PC-3 (cell line): ENCODE data around the gene G6PD. TPM values are rescaled to one million over a fixed set of nuclear protein-coding genes. Genes with fewer than 3 reads are reported as not detected.

ENCODE experiments used
- ATAC-seq: fragments of 200-7000 bp; cut with Tn5 transposase; 2 replicates; pipeline ENCODE4 v1.9.1; 2020; ENCODE audit warnings: mild to moderate bottlenecking, moderate library complexity
- BruUV-seq: library from RNA; stranded (reverse); fragments of 400-500 nt; replicated peaks from 2 replicates; lab custom pipeline; 2021; lab: Mats Ljungman, UMichigan
- CTCF ChIA-PET: fragments of 300-600 bp; sonication (Branson Sonifier 250); formaldehyde crosslinking; loops from one replicate; lab custom pipeline; 2022; ENCODE audit warnings: antibody characterized with exemption; lab: Charles Lee
- POLR2A ChIA-PET: fragments of 300-600 bp; sonication (Branson Sonifier 250); formaldehyde crosslinking; loops from one replicate; lab custom pipeline; 2022; ENCODE audit warnings: antibody characterized with exemption; ENCODE audit not compliant: unreplicated experiment; lab: Charles Lee
- DNase-seq: peaks from one replicate; pipeline ENCODE4 v3.0.0-alpha.2; 2015
- H2AFZ ChIP-seq: fragments of 300-600 bp; sonication (generic); 2 replicates; pipeline ENCODE4 v1.6.0; 2016; ENCODE audit warnings: antibody characterized with exemption, low read length
- H3F3A ChIP-seq: fragments of 300-600 bp; sonication (generic); one replicate; pipeline ENCODE4 v1.6.0; 2017; ENCODE audit warnings: antibody characterized with exemption, low read length, control low read depth, mild to moderate bottlenecking; ENCODE audit not compliant: unreplicated experiment
- H3K27ac ChIP-seq: fragments of 300-600 bp; sonication (generic); 2 replicates; pipeline ENCODE4 v1.5.1; 2016; ENCODE audit warnings: mild to moderate bottlenecking, low read length
- H3K27me3 ChIP-seq: fragments of 300-600 bp; sonication (generic); 2 replicates; pipeline ENCODE4 v1.6.1; 2016; ENCODE audit warnings: low read length, mixed read lengths
- H3K36me3 ChIP-seq: fragments of 300-600 bp; sonication (generic); 2 replicates; pipeline ENCODE4 v1.6.1; 2016; ENCODE audit warnings: low read depth, mixed run types, low read length, mixed read lengths
- H3K4me1 ChIP-seq: fragments of 300-600 bp; sonication (generic); 2 replicates; pipeline ENCODE4 v1.5.1; 2016; ENCODE audit warnings: low read length; ENCODE audit not compliant: insufficient read depth
- H3K4me2 ChIP-seq: fragments of 300-600 bp; sonication (generic); 2 replicates; pipeline ENCODE4 v1.6.0; 2016; ENCODE audit warnings: low read length
- H3K4me3 ChIP-seq: fragments of 300-600 bp; sonication (generic); 2 replicates; pipeline ENCODE4 v1.5.1; 2016; ENCODE audit warnings: mild to moderate bottlenecking, low read length, mixed read lengths
- H3K79me2 ChIP-seq: fragments of 300-600 bp; sonication (generic); 2 replicates; pipeline ENCODE4 v1.6.1; 2017; ENCODE audit warnings: low read length, mixed read lengths
- H3K9ac ChIP-seq: fragments of 300-600 bp; sonication (generic); 2 replicates; pipeline ENCODE4 v1.6.0; 2016; ENCODE audit warnings: mild to moderate bottlenecking, low read length
- H3K9me2 ChIP-seq: fragments of 300-600 bp; sonication (generic); replicated peaks from 2 replicates; pipeline ENCODE4 v1.6.1; 2016; ENCODE audit warnings: mixed run types, low read length, mixed read lengths
- H3K9me3 ChIP-seq: fragments of 300-600 bp; sonication (generic); 2 replicates; pipeline ENCODE4 v1.6.1; 2016; ENCODE audit warnings: low read length, mixed read lengths
- H4K20me1 ChIP-seq: fragments of 300-600 bp; sonication (generic); 2 replicates; pipeline ENCODE4 v1.6.1; 2016; ENCODE audit warnings: low read length, mixed read lengths
- EZH2 ChIP-seq: fragments of 300-600 bp; sonication (generic); IDR thresholded peaks from one replicate; pipeline ENCODE4 v1.6.1; 2017; ENCODE audit warnings: antibody characterized with exemption, mild to moderate bottlenecking, low read length; ENCODE audit not compliant: unreplicated experiment
- EZH2phosphoT487 ChIP-seq: fragments of 300-600 bp; sonication (generic); IDR thresholded peaks from 2 replicates; pipeline ENCODE4 v1.6.1; 2018; ENCODE audit warnings: mild to moderate bottlenecking, antibody characterized with exemption, low read length, borderline replicate concordance
- intact Hi-C: fragments of 100-400 bp; cut with micrococcal nuclease; formaldehyde crosslinking; loops from 2 replicates; pipeline ENCODE4 v1.9.0; 2023
- total RNA-seq: library from RNA; depleted of rRNA; stranded (reverse); fragments of >200 nt; gene quantifications from 2 replicates; pipeline ENCODE4 v1.2.3, GENCODE V29; 2014
- TF ChIP-seq, protein P1 (sequence below): fragments of 300-600 bp; sonication (generic); conservative IDR thresholded peaks from 2 replicates; pipeline ENCODE4 v1.5.1; 2017; ENCODE audit warnings: antibody characterized with exemption, low read depth, mild to moderate bottlenecking, low read length

The G6PD gene
- total RNA-seq, 1 experiment from 2014 or later, result 121 TPM

DNA sequence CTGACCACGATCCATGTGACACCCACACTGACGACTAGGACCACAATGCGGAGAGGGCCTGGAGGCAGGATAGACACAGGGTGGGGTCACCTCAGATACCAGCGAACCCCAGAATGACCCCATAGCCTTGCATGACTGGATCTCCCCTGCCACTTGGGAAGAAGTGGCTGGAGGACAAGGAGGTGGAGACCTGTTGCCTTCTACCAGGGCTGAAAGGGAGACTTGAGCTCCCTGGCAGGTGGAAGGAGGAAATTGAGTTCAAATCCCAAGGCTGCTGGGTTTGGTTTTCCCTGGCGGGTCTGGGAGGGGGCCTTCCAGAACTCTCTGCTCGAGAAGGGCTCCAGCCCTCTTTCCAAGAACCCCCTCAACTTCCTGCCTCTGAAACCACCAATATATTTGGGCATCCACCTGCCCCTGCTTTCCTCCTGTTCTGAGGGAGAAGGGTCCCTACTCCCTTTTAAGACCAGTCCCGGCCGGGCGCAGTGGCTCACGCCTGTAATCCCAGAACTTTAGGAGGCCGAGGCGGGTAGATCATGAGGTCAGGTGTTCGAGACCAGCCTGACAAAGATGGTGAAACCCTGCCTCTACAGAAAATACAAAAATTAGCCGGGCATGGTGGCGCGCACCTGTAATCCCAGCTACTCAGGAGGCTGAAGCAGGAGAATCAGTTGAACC, 33.6 kb downstream of the G6PD start:
- Histone ChIP-seq H3K9me3 (no peaks in the 10 kb centered on the region), H3K9me2 (no peaks in the 10 kb centered on the region), H3K79me2 (peaks cover 12% of the 10 kb centered on the region), H3K4me3 (no peak overlapping the region), H3K27ac (no peak overlapping the region), H4K20me1 (no peaks in the 10 kb centered on the region), H3K27me3 (no peaks in the 10 kb centered on the region), H3K4me1 (peaks cover 8% of the 10 kb centered on the region), H3K36me3 (0 out of 2 replicates have a peak, but pooled peaks cover 3% of the 10 kb centered on the region), H3K4me2 (no peak overlapping the region), H3F3A (no peaks in the 10 kb centered on the region), H3K9ac (no peak overlapping the region), H2AFZ (no peak overlapping the region)
- ChIA-PET CTCF (no interaction called here), POLR2A (no interaction called here)
- BruUV-seq, result no TSS peak
- intact Hi-C loops, result no loop called here
- TF ChIP-seq EZH2phosphoT487 (no peak), EZH2 (no peak)
- TF ChIP-seq, protein P1, sequence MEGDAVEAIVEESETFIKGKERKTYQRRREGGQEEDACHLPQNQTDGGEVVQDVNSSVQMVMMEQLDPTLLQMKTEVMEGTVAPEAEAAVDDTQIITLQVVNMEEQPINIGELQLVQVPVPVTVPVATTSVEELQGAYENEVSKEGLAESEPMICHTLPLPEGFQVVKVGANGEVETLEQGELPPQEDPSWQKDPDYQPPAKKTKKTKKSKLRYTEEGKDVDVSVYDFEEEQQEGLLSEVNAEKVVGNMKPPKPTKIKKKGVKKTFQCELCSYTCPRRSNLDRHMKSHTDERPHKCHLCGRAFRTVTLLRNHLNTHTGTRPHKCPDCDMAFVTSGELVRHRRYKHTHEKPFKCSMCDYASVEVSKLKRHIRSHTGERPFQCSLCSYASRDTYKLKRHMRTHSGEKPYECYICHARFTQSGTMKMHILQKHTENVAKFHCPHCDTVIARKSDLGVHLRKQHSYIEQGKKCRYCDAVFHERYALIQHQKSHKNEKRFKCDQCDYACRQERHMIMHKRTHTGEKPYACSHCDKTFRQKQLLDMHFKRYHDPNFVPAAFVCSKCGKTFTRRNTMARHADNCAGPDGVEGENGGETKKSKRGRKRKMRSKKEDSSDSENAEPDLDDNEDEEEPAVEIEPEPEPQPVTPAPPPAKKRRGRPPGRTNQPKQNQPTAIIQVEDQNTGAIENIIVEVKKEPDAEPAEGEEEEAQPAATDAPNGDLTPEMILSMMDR, result no peak
- DNase-seq (no peak), ATAC-seq (no peak)

DNA sequence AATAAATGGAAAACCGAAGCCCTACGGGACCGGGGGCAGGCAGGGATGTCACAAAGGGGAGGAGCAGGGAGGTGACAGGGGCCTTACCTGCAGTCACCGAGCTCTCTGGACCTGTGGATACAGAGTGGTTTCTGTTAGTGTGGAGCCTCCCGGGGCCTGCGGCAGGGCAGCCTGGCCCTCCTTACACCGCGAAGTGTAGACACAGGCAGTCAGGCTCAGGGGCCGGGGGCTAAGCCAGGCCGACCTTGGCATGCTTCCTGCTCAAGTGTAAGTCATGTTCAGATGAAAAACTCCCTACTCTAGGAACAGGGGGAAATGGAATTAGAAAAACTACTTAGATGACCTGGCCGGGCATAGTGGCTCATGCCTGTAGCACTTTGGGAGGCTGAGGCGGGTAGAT, 34.9 kb downstream of the G6PD start:
- H3K4me3 ChIP-seq, result no peak overlapping the region
- no peaks in the 10 kb centered on the region for H3F3A ChIP-seq
- peaks cover 12% of the 10 kb centered on the region for H3K79me2 ChIP-seq
- no peak overlapping the region for H2AFZ ChIP-seq
- H3K4me2 ChIP-seq, result no peak overlapping the region
- ChIA-PET CTCF (no interaction called here), POLR2A (no interaction called here)
- H3K9ac ChIP-seq, result no peak overlapping the region
- 0 out of 2 replicates have a peak, but pooled peaks cover 3% of the 10 kb centered on the region for H3K36me3 ChIP-seq
- H3K9me3 ChIP-seq, result no peaks in the 10 kb centered on the region
- no peaks in the 10 kb centered on the region for H3K9me2 ChIP-seq
- no peaks in the 10 kb centered on the region for H4K20me1 ChIP-seq
- intact Hi-C loops, result no loop called here
- no peak overlapping the region for H3K27ac ChIP-seq
- DNase-seq (no peak), ATAC-seq (no peak)
- TF ChIP-seq, protein P1, result no peak
- no peak for TF ChIP-seq EZH2
- no peak for TF ChIP-seq EZH2phosphoT487
- H3K4me1 ChIP-seq, result peaks cover 7% of the 10 kb centered on the region
- no peaks in the 10 kb centered on the region for H3K27me3 ChIP-seq
- no TSS peak for BruUV-seq

DNA sequence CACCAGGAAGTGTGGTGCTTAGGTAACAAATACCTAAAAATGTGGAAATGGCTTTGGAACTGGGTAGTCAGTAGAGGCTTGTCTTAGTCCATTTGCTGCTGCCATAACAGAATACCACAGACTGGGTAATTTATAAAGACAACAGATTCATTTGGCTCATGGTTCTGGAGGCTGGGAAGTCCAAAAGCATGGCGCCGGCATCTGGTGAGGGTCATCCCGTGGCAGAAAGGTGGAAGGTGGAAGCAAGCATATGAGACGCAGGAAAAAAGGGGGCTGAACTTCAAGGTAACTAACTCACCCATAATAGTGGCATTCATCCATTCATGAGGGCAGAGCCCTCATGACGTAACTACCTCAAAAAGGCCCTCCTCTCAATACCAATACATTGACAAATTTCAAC, 37.2 kb downstream of the G6PD start:
- H3K27me3 ChIP-seq, result no peaks in the 10 kb centered on the region
- H3K4me2 ChIP-seq, result no peak overlapping the region
- DNase-seq (no peak), ATAC-seq (no peak)
- intact Hi-C loops, result no loop called here
- H3K9me2 ChIP-seq, result no peaks in the 10 kb centered on the region
- H2AFZ ChIP-seq, result no peak overlapping the region
- CTCF ChIA-PET, result no interaction called here
- TF ChIP-seq EZH2 (no peak), EZH2phosphoT487 (no peak)
- TF ChIP-seq, protein P1, result no peak
- no peak overlapping the region for H3K27ac ChIP-seq
- POLR2A ChIA-PET, result no interaction called here
- no peaks in the 10 kb centered on the region for H3K9me3 ChIP-seq
- H3K79me2 ChIP-seq, result no peaks in the 10 kb centered on the region
- BruUV-seq, result no TSS peak
- H3K4me3 ChIP-seq, result no peak overlapping the region
- no peaks in the 10 kb centered on the region for H4K20me1 ChIP-seq
- no peak overlapping the region for H3K9ac ChIP-seq
- peaks cover 18% of the 10 kb centered on the region for H3K4me1 ChIP-seq
- no peaks in the 10 kb centered on the region for H3F3A ChIP-seq
- 0 out of 2 replicates have a peak, but pooled peaks cover 3% of the 10 kb centered on the region for H3K36me3 ChIP-seq
